B cell (primary cell): Measurements from ENCODE around the gene MRPL53.

Experiments
- CTCF ChIP-seq: fragments of 200-600 bp; IDR thresholded peaks from one replicate; pipeline ENCODE4 v1.8.0; 2022; ENCODE audit warnings: antibody characterized with exemption, mild to moderate bottlenecking
- EZH2 ChIP-seq: IDR thresholded peaks from 2 replicates; pipeline ENCODE4 v1.6.1; 2012; ENCODE audit warnings: borderline replicate concordance, low read depth, mild to moderate bottlenecking, moderate library complexity, low read length; ENCODE audit not compliant: insufficient read depth, poor library complexity, severe bottlenecking

GRCh38 chr2:74471332-74472065 is 981 bp downstream of the MRPL53 start:
- no peak for TF ChIP-seq CTCF
- no peak for TF ChIP-seq EZH2
